HL-60 (cell line): ENCODE measurements around the gene PRKAA2.

Source experiments
- DNase-seq, 2 experiments: peaks; one replicate each; pipeline ENCODE4 v3.0.0-alpha.2; 2010 to 2020; ENCODE audit warnings: low read depth in 1 of 2, low spot score in 1 of 2
- H3K27ac ChIP-seq: fragments of 250-450 bp; sonication (Bioruptor Pico); replicated peaks from 2 replicates; pipeline ENCODE4 v1.5.1; 2020; ENCODE audit warnings: mild to moderate bottlenecking, moderate library complexity
- H3K27me3 ChIP-seq: fragments of 250-450 bp; sonication (Bioruptor Pico); 2 replicates; pipeline ENCODE4 v1.5.1; 2021; ENCODE audit warnings: mild to moderate bottlenecking, moderate library complexity; ENCODE audit not compliant: insufficient read depth, poor library complexity, severe bottlenecking
- H3K4me3 ChIP-seq: replicated peaks from 2 replicates; pipeline ENCODE4 v1.5.1; 2011; ENCODE audit warnings: mild to moderate bottlenecking, control low read depth, low read length; ENCODE audit not compliant: insufficient read depth
- GABPA ChIP-seq: IDR thresholded peaks from 2 replicates; pipeline ENCODE4 v1.6.1; 2012; ENCODE audit warnings: low read depth
- POLR2AphosphoS5 ChIP-seq: IDR thresholded peaks from 2 replicates; pipeline ENCODE4 v1.6.1; 2012; ENCODE audit warnings: low read depth
- REST ChIP-seq: IDR thresholded peaks from 2 replicates; pipeline ENCODE4 v1.6.1; 2012; ENCODE audit warnings: low read depth; ENCODE audit not compliant: insufficient replicate concordance
- SPI1 ChIP-seq: IDR thresholded peaks from 2 replicates; pipeline ENCODE4 v1.6.1; 2012; ENCODE audit warnings: low read depth, mild to moderate bottlenecking, borderline replicate concordance
- TF ChIP-seq, protein P1 (sequence below): IDR thresholded peaks from one replicate; pipeline ENCODE4 v1.5.1; 2011; ENCODE audit warnings: low read length, control low read depth, inconsistent platforms; ENCODE audit not compliant: insufficient read depth

Gene PRKAA2

DNA sequence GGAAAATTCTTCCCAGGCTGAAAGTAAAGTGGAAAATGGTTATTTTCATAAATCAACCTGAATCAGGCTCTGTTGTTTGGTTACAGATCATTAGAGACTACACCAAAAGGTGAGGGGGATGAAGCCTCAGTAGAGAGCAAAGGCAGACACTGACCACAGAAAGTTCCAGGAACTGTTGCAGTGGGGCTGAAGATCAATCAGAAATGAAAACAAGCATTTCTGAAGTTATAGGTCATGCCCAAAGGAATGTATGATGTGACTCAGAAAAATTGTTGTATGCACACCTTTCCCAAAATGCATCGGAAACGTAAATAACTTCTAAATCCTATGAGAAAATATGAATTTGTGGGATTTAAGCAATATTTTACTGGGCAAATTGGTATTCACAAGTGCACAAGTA, 110.8 kb downstream of the PRKAA2 start:
- TF ChIP-seq, protein P1, sequence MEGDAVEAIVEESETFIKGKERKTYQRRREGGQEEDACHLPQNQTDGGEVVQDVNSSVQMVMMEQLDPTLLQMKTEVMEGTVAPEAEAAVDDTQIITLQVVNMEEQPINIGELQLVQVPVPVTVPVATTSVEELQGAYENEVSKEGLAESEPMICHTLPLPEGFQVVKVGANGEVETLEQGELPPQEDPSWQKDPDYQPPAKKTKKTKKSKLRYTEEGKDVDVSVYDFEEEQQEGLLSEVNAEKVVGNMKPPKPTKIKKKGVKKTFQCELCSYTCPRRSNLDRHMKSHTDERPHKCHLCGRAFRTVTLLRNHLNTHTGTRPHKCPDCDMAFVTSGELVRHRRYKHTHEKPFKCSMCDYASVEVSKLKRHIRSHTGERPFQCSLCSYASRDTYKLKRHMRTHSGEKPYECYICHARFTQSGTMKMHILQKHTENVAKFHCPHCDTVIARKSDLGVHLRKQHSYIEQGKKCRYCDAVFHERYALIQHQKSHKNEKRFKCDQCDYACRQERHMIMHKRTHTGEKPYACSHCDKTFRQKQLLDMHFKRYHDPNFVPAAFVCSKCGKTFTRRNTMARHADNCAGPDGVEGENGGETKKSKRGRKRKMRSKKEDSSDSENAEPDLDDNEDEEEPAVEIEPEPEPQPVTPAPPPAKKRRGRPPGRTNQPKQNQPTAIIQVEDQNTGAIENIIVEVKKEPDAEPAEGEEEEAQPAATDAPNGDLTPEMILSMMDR: no peak
- no peak for TF ChIP-seq POLR2AphosphoS5
- TF ChIP-seq SPI1: no peak
- no peak for TF ChIP-seq REST
- no peak for DNase-seq
- H3K27me3 ChIP-seq: peaks cover 7% of the 10 kb centered on the region
- H3K27ac ChIP-seq: no peak overlapping the region
- H3K4me3 ChIP-seq: no peak overlapping the region

DNA sequence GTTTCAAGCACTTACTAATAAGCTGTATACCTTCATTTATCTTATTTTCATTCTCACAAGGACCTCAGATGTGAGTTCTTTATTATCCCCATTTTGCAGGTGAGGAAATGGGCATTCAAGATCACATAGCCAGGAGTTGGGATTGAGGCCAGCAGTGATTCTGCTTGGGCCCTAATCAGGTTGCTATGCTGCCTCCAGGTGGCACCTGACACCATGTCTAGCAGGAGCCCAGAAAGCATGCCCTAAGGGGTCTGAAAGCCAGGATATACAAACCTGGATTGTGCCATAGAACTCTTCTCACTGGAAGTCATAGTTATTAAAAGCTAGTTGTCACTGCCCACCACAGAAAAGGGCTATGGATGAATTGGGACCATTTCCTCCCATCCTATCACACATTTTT, 113.0 kb downstream of the PRKAA2 start:
- no peak for TF ChIP-seq SPI1
- TF ChIP-seq GABPA: no peak
- TF ChIP-seq, protein P1: no peak
- TF ChIP-seq POLR2AphosphoS5: no peak
- no peak for TF ChIP-seq REST
- Histone ChIP-seq H3K4me3 (no peak overlapping the region), H3K27ac (no peak overlapping the region), H3K27me3 (peaks cover 4% of the 10 kb centered on the region)
- no peak for DNase-seq

DNA sequence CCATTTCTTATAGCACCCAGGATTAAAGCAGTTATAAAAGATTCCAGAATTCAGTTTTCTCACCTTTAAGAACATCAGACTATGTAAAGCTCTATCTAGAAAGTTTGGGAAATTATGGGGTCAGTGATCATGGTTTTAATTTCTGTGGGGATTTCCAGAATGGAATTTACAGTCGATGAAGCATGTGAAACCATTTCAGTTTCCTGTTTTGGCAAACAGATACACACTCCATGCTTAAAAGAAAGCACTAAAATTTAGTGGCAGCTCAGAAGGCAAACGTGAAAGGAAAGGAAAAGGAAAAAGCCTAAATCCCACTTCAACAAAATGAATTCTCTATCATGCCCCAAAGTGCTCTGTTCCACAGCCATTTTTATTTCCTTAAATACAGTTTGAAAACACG, 113.7 kb downstream of the PRKAA2 start:
- no peak overlapping the region for H3K4me3 ChIP-seq
- no peak for TF ChIP-seq POLR2AphosphoS5
- TF ChIP-seq, protein P1: no peak
- TF ChIP-seq REST: no peak
- no peak for TF ChIP-seq SPI1
- no peak for TF ChIP-seq GABPA
- no peaks in the 10 kb centered on the region for H3K27me3 ChIP-seq
- DNase-seq: no peak
- no peak overlapping the region for H3K27ac ChIP-seq
